GM18861 (cell line): ENCODE measurements around the gene LRRC74B.

Experiments used
- ATAC-seq: cut with Tn5 transposase; IDR thresholded peaks from one replicate; pipeline ENCODE4 v1.9.1; 2021; ENCODE audit not compliant: unreplicated experiment

The LRRC74B gene

DNA sequence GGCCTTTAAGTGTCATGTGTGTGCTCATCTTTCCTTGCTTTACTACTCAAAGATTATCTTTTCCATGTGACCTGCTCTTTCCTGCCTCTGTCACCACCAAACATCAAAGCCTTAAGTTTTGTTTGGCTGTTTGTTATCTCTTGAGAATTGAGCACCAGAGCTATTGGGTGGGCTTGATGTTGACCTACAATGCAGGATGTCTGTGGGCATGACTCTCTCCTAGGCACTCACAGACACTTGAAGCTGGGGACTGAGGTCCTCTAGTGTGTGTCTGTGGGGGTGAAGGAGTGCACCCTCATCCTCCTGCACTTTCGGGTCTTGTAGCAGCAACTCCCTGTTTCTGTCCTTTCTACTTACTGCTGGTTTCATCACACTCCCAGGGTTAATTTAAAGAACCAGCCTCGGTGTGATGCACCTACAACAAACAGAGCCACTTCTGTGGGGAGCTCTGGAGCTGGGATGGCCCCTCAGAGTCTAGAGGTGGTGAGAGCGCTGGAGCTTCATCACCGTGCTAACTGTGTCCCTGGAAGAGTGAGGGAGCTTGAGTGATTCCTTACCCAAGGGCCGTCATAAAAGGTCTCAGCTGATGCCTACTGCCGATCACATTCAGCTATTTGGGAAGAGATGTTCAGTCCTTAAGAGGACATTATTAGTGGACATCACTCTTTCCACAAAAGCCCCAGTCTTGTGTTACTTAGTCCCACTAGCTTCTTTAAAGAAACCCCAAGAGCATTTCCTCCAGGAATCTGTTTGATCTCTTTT, 56.3 kb downstream of the LRRC74B start:
- no peak for ATAC-seq

DNA sequence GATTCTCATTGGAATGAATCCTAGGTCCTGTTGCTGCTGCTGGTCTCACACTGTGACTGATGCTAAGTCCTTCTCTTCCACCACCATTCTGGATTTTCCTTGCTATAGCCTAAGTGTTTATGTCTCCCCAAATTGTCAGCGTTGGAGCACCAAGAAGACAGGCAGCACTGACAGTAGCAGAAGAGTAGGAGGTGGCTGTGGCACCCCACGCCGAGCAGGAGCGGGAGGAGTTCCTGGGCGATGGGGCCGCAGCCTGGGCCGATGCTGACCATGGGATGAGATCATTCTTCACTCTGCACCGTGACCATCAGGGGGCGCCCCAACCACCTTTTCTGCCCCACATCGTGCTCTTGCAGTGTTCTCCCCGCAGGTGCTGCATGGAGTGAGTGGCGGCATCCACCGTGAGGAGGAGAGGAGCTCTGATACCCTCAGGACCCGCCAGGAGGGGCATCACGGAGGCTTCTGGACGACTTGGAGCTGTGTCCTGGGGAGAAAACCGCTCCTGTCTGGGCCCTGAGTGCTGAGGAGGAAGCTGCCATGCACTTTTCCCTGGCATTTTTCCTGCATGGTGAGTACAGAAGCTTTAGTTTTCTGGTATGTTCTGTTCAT, 57.0 kb downstream of the LRRC74B start:
- ATAC-seq = no peak

DNA sequence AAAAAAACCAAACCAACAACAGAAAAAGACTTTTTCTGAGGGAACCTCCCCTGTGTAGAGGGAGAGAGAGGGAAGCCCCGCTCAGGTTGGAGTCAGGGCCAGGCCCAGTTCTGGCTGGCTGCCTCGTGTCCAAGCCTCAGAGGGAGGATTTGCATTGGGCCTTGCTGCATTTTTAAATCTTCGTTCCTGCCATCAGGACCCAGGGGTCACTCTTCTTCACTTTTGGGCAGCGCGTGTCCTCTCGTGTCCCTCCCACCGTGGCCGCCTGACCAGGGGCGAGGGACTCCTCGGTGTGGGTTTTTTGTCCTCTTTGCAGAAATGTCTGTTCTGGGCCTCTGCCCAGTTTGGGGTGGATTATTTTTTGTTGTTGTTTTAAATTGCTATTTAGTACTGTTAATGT, 57.9 kb downstream of the LRRC74B start:
- no peak for ATAC-seq

- no peak for ATAC-seq
Measured at GRCh38 chr22:21104126-21104691, 58.5 kb downstream of the LRRC74B start.

GRCh38 chr22:21105294-21105693, 59.5 kb downstream of the LRRC74B start:
- no peak for ATAC-seq

DNA sequence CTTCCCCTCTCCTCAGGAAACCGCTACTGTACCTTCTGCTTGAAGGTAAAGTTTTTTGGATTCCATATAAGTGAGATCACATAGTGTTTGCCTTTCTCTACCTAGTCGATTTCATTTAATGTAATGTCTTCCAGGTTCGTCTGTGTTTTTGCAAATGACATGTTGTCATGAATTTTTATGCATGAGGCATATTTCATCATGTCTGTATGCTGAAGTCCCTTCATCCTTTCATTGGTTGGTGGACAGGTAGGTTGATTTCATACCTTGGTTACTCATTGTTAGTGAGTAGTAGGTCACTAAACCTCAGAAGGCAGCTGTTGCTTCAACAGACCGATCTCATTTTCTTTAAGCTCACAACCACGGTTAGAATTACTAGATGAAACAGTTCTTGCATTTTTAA, 60.3 kb downstream of the LRRC74B start:
- no peak for ATAC-seq

DNA sequence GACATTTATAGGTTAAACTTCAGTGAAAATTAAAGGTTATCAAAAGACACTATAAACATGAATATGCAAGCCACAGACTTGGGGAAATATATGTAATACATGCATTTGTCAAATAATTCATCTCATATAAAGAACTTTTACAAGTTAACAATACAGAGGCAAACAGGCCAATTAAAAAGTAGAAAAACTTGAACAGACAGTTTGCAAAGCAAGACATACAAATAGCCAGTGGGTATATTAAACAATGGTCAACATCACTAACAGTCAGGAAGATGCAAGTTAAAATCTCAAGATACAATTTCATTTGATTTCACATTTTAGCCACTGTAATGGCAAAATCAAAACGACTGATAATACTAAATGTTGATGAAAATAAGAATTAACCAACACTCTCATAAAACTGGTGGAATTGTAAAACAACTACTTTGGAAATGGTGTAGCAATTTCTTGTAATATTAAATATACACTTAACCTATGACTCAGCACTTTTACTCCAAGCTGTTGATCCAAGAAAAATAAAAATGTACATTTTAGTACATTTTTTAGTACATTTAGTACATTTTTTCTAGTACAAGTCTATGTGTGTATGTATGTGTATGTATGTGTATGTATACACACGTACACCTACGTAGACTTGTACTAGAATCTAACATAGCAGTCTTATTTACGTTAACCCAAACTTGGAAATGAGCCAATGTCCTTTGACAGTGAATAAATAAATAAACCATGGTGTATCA, 62.8 kb downstream of the LRRC74B start:
- no peak for ATAC-seq
